Stimulated activated CD4-positive, alpha-beta T cell treated with anti-CD3 and anti-CD28 coated beads, TNF-alpha, amount 100 ng/mL, for 48 hours (primary cell): ENCODE results near the gene COL1A2.

Experiments
- DNase-seq, 3 donors: peaks; one replicate each; pipeline ENCODE4 v3.0.0-alpha.2; 2020; ENCODE audit warnings: low read depth in 3 of 3

Gene COL1A2

GRCh38 chr7:94434042-94434441 is 39.3 kb downstream of the COL1A2 start:
- no peak for DNase-seq

GRCh38 chr7:94436018-94436604 is 41.4 kb downstream of the COL1A2 start:
- DNase-seq = peak; percentile 14 to 54 (median 19)

- DNase-seq = no peak
Observed at GRCh38 chr7:94436700-94437099, 42.0 kb downstream of the COL1A2 start.

GRCh38 chr7:94439893-94440381 is 45.2 kb downstream of the COL1A2 start:
- DNase-seq = no peak

GRCh38 chr7:94440451-94441039 is 45.9 kb downstream of the COL1A2 start:
- DNase-seq = no peak

- no peak for DNase-seq
Observed at GRCh38 chr7:94441138-94441537, 46.4 kb downstream of the COL1A2 start.

GRCh38 chr7:94442639-94443038 is 47.9 kb downstream of the COL1A2 start:
- DNase-seq = no peak

- no peak for DNase-seq
Observed at GRCh38 chr7:94444813-94445212, 50.1 kb downstream of the COL1A2 start.

- DNase-seq = no peak
Observed at GRCh38 chr7:94445696-94446194, 51.0 kb downstream of the COL1A2 start.

- no peak for DNase-seq
Observed at GRCh38 chr7:94446308-94446707, 51.6 kb downstream of the COL1A2 start.

- DNase-seq = no peak
Observed at GRCh38 chr7:94449151-94449725, 54.5 kb downstream of the COL1A2 start.

GRCh38 chr7:94450044-94450697 is 55.5 kb downstream of the COL1A2 start:
- no peak for DNase-seq

- no peak for DNase-seq
Observed at GRCh38 chr7:94451187-94451586, 56.5 kb downstream of the COL1A2 start.

- no peak for DNase-seq
Observed at GRCh38 chr7:94452239-94452638, 57.5 kb downstream of the COL1A2 start.

GRCh38 chr7:94453898-94454297 is 59.2 kb downstream of the COL1A2 start:
- no peak for DNase-seq

- no peak for DNase-seq
Observed at GRCh38 chr7:94458041-94458440, 63.3 kb downstream of the COL1A2 start.

GRCh38 chr7:94466516-94466915 is 71.8 kb downstream of the COL1A2 start:
- no peak for DNase-seq

GRCh38 chr7:94471604-94472003 is 76.9 kb downstream of the COL1A2 start:
- DNase-seq = no peak

- no peak for DNase-seq
Observed at GRCh38 chr7:94472608-94473007, 77.9 kb downstream of the COL1A2 start.

GRCh38 chr7:94476251-94476840 is 81.7 kb downstream of the COL1A2 start:
- no peak for DNase-seq

- DNase-seq = no peak
Observed at GRCh38 chr7:94477878-94478277, 83.2 kb downstream of the COL1A2 start.

- DNase-seq = no peak
Observed at GRCh38 chr7:94478648-94479214, 84.0 kb downstream of the COL1A2 start.
